HG03575 (cell line): ENCODE measurements around the gene DLG1.

Experiments used
- ATAC-seq: cut with Tn5 transposase; IDR thresholded peaks from one replicate; pipeline ENCODE4 v1.9.1; 2021; ENCODE audit not compliant: unreplicated experiment, insufficient number of reproducible peaks, low FRiP score; ENCODE audit errors: extremely low read depth

The DLG1 gene

DNA sequence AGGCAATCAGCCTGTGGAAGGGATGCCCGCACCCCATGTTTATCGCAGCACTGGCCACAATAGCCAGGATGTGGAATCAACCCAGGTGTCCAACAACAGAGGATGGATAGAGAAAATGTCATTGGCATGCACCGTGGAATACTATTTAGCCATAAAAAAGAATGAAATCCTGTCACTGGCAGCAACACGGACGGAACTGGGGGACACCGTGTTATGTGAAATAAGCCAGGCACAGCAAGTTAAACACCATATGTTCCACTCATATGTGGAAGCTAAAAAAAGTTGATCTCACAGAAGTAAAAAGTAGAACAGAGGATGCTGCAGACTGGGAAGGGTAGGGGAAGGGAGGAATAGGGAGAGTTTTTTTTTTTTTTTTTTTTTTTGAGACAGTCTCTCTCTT lies 284.4 kb downstream of the DLG1 start:
- no peak for ATAC-seq

DNA sequence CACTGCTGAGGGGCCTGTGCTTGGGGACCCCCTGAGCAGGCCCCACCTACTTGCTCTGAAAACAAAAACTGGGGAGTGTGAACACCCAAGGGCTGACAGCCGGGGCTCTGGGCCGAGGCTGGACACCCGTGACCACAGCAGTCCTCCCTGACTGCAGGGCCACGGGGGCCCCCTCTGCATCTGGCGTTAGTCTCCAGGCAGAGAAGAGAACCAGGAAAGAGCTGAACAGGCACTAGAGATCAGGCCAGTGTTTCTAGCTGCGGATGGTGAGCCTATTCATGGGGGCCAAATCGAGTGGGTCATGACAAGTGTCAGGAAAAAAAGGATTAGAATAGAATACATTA lies 285.9 kb downstream of the DLG1 start:
- no peak for ATAC-seq

DNA sequence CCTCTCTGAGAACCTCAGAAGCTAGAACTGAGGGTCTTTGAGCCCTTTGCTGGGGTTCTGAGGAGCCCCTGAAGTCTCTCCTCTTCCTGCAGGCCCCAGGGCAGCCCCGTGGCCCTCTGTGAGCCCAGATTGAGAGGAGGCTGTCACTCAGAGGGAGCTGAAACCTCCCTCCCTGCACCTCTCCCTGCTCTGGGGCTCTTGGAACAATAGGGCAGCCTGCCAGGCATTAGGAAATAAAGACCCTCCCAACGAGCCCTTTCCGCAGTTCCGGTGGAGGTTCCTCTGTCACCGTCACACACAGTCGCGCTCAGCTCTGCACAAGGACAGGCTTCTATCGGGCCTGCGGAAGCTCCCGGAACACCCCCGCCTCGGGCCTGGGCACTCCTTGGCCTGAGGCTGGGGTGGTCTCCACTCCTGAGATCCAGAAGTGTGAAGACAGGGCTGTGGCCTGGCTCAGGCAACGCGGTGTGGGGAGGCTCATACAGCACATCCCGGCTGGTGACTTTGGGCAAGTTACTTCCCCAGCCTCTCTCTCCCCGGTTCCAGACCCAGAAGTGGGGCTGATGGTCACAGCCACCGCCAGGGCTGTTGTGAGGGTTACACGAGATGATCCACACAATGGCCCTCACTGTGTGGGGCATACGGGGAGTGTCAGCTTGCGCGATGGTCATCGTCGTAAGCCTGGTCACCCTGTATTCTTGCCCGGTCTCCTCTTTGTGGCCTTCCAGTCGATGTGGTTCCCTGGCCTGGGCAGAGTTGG lies 286.5 kb downstream of the DLG1 start:
- ATAC-seq, result no peak

GRCh38 chr3:197010556-197011351 lies 287.7 kb downstream of the DLG1 start:
- ATAC-seq, result no peak

GRCh38 chr3:197009532-197010019 lies 288.8 kb downstream of the DLG1 start:
- ATAC-seq, result no peak

GRCh38 chr3:197008436-197009209 lies 289.8 kb downstream of the DLG1 start:
- ATAC-seq, result no peak

DNA sequence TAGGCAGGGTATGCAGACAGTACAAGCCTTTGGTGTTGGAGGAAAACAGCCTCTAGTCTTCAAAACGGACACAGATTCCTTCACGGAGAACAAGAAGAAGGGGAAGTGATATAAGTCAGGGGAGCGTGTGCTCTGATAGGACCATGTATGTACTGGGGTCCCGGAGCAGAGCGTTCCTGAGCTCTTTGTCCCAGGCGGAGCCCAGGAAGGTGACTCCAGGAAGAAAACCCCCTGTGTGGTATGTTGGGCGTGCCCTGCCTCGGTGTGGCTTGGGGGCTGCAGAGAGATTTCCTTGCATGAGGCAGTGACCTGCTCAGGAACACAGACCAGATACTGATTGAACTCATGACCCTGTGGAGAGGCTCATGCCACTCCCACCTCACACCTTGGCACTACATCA lies 290.5 kb downstream of the DLG1 start:
- no peak for ATAC-seq

DNA sequence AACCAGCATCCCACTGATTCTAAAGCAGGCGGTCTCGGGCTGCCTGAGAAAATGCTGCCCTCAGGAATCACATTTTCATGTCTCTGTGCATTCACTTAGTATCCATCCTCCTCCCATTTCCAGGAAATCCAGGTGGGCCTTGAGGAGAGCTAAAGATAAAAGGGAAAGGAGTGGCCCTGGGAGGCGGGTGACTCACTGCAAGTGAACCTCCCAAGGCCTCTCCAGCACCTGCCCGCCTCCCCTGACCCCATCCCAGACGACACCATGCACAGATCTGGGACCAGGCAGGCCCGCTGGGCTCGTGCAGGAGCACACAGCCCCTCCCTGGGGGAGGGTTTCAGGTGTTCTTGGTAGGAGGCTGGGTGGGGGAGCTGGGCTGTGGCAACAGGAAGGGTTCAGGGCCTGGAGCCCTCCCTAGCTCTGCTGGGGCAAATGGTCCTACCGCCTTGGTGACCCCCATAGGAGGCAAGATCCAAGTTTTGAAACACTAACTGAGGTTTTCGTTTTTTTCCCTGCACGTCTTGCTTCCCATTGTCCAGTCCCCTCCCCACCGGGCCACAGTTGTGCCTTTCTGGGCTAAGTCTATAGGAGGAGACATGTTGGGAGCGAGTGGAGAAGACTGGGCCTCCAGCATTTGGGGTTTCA lies 291.0 kb downstream of the DLG1 start:
- no peak for ATAC-seq

GRCh38 chr3:197006860-197007259 lies 291.6 kb downstream of the DLG1 start:
- ATAC-seq, result no peak

GRCh38 chr3:197006446-197006845 lies 292.0 kb downstream of the DLG1 start:
- ATAC-seq, result no peak

- no peak for ATAC-seq
These were observed 294.7 kb downstream of the DLG1 start for GRCh38 chr3:197003461-197004385.

GRCh38 chr3:197002701-197003454 lies 295.5 kb downstream of the DLG1 start:
- no peak for ATAC-seq

- ATAC-seq, result no peak
These were observed 296.3 kb downstream of the DLG1 start for GRCh38 chr3:197001972-197002700.

DNA sequence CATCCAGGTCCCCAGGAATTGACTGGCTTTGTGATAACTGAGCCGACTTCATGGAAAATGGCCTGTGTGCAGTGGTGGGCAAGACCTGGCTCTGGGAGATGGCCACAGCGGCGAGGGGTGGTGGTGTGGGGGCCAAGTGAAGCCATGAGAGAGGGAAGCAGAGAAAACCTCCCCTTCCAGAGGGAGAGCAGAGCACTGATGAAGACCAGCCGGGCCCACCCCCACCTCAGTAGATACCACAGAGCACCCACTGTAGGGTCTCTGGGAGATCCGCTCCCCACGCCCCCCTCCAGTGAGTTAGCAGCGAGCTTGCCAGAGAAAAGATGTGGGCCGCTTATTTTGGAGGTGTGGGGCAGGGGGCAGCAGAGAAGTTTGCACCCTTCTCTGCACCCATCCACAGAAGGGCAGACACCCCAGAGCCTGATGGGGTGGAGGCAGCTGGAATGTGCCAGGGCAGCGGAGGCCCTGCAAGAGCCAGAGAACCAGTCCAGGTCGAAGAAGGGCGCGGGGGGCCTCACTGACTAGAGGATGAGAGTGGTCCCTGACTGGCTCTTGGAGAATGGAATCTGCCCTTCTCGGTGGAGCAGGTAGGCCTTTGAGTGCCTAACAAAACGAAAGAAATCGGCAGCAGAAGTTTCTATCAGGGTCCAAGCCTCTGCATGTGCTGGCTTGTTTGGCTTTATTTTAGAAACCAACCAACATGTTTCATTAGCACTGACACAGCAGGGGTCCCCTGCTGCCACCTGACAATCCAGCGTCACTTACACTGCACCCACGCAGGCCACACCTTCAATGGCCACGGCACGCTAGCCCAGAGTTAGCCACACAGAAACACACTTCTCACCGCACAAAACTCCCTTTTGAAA lies 297.1 kb downstream of the DLG1 start:
- no peak for ATAC-seq

DNA sequence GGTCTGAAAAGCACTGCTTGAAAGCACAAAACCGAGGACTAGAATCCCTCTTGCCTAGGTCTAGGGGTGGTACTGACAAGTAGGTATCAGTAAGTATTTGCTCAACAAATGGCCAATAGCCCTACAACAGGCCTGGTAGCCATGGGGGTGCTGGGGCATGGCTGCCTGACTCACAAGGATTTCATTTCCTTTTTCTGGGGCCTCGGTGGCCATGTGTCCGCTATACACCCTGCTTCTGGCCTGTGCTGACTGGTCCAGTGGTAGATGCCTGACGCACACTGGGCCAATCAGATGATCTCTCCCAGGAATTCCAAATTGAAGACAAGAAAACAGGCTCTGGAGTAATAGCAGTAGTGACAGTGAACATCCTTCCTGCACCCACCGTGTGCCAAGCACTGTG lies 298.2 kb downstream of the DLG1 start:
- ATAC-seq, result no peak
